ENCODE data around the gene KIAA1586. TPM values are rescaled to one million over a fixed set of nuclear protein-coding genes. Genes with fewer than 3 reads are reported as not detected.

The KIAA1586 gene
- total RNA-seq, 1 experiment from 2014 or later, result 6.0 TPM

DNA sequence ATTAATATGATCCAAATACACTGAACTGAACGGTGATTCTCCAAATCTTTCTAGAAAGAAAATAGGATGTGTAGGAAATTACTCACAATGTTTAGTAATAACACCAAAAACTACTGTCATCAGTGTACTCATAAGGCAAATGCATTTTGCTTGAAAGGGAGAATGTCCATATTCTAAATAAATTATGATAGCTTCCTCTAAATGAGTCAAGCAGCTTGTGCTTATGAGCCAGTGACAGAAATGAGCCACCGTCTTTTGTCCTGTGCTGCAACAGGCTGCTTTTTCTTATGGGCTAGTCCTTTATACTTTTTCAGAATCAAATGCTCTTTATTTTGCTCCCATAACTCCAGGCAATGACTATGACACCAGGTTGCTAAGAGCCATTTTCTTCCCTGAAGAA, 39.0 kb downstream of the KIAA1586 start:
- peaks cover 7% of the 10 kb centered on the region for H3K4me1 ChIP-seq (ENCODE audit: insufficient read depth, low read length)
- no TSS peak for BruUV-seq (replicated peaks)
- H4K20me1 ChIP-seq (ENCODE audit: low read length), result no peaks in the 10 kb centered on the region
- H3F3A ChIP-seq (ENCODE audit: low read length, unreplicated experiment), result no peaks in the 10 kb centered on the region
- TF ChIP-seq EZH2phosphoT487 (IDR thresholded peaks at IDR 0.05; ENCODE audit: borderline replicate concordance, low read length), result no peak
- no peak for TF ChIP-seq CTCF (conservative IDR thresholded peaks at IDR 0.05; ENCODE audit: low read depth, low read length)
- TF ChIP-seq EZH2 (IDR thresholded peaks at IDR 0.05; ENCODE audit: low read length, unreplicated experiment), result no peak
- POLR2A ChIA-PET (ENCODE audit: unreplicated experiment), result interaction anchor here (0.5 kb wide), 1 partner anchor 9 kb away, joined by 13 read pairs; no protein-coding TSS in a partner anchor
- H3K4me2 ChIP-seq (ENCODE audit: low read length), result no peak overlapping the region
- no peak overlapping the region for H3K27ac ChIP-seq (ENCODE audit: low read length)
- H3K27me3 ChIP-seq (ENCODE audit: low read length), result no peaks in the 10 kb centered on the region
- intact Hi-C loops (cut with micrococcal nuclease), result loop anchor here (5.0 kb wide), 2 partner anchors 38 to 232 kb away; partner anchors contain the start of genes KIAA1586 and PRIM2
- H3K79me2 ChIP-seq (ENCODE audit: low read length), result no peaks in the 10 kb centered on the region
- no peaks in the 10 kb centered on the region for H3K9me3 ChIP-seq (ENCODE audit: low read length)
- no peak for DNase-seq
- CTCF ChIA-PET, result no interaction called here
- no peak overlapping the region for H3K4me3 ChIP-seq (ENCODE audit: low read length)
- ATAC-seq, result no peak
- no peak overlapping the region for H2AFZ ChIP-seq (ENCODE audit: low read length)
- 0 out of 2 replicates have a peak, but pooled peaks cover 4% of the 10 kb centered on the region for H3K36me3 ChIP-seq (ENCODE audit: low read depth, low read length)
- H3K9me2 ChIP-seq (replicated peaks; ENCODE audit: low read length), result no peaks in the 10 kb centered on the region
- H3K9ac ChIP-seq (ENCODE audit: low read length), result no peak overlapping the region

DNA sequence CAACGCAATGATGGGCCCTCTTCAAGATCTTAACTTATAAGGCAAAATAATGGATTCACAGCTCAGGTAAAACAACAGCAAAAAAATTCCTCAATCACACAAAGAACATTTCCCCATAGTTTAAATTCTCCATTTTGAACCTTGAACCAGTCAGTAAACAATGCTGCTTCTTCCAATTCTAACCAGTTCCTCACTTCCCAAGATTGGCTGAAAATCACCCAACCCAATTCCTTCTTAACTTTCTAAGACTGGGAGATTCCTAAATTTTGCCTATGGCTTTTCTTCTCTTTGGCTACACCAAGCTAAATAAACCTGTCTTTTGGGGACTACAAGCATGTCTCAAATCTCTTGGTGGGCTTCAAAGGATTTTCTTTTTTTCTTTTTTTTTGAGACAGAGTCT, 40.4 kb downstream of the KIAA1586 start:
- no peak overlapping the region for H3K4me3 ChIP-seq (ENCODE audit: low read length)
- H3K36me3 ChIP-seq (ENCODE audit: low read depth, low read length), result 0 out of 2 replicates have a peak, but pooled peaks cover 4% of the 10 kb centered on the region
- no peak overlapping the region for H3K4me2 ChIP-seq (ENCODE audit: low read length)
- ChIA-PET CTCF (no interaction called here), POLR2A (ENCODE audit: unreplicated experiment) (no interaction called here)
- H3F3A ChIP-seq (ENCODE audit: low read length, unreplicated experiment), result no peaks in the 10 kb centered on the region
- TF ChIP-seq EZH2phosphoT487 (IDR thresholded peaks at IDR 0.05; ENCODE audit: borderline replicate concordance, low read length) (no peak), CTCF (conservative IDR thresholded peaks at IDR 0.05; ENCODE audit: low read depth, low read length) (no peak), EZH2 (IDR thresholded peaks at IDR 0.05; ENCODE audit: low read length, unreplicated experiment) (no peak)
- no peak overlapping the region for H3K9ac ChIP-seq (ENCODE audit: low read length)
- H3K79me2 ChIP-seq (ENCODE audit: low read length), result peaks cover 6% of the 10 kb centered on the region
- ATAC-seq, result no peak
- H4K20me1 ChIP-seq (ENCODE audit: low read length), result 0 out of 2 replicates have a peak, but pooled peaks cover 5% of the 10 kb centered on the region
- H3K27ac ChIP-seq (ENCODE audit: low read length), result no peak overlapping the region
- H3K4me1 ChIP-seq (ENCODE audit: insufficient read depth, low read length), result peaks cover 12% of the 10 kb centered on the region
- H3K9me3 ChIP-seq (ENCODE audit: low read length), result no peaks in the 10 kb centered on the region
- no TSS peak for BruUV-seq (replicated peaks)
- H3K9me2 ChIP-seq (replicated peaks; ENCODE audit: low read length), result no peaks in the 10 kb centered on the region
- DNase-seq, result no peak
- no peak overlapping the region for H2AFZ ChIP-seq (ENCODE audit: low read length)
- H3K27me3 ChIP-seq (ENCODE audit: low read length), result no peaks in the 10 kb centered on the region
- intact Hi-C loops (cut with micrococcal nuclease), result loop anchor here (5.0 kb wide), 2 partner anchors 40 to 230 kb away; partner anchors contain the start of genes KIAA1586 and PRIM2

- TF ChIP-seq EZH2phosphoT487 (IDR thresholded peaks at IDR 0.05; ENCODE audit: borderline replicate concordance, low read length), result no peak
- TF ChIP-seq CTCF (conservative IDR thresholded peaks at IDR 0.05; ENCODE audit: low read depth, low read length), result no peak
- TF ChIP-seq EZH2 (IDR thresholded peaks at IDR 0.05; ENCODE audit: low read length, unreplicated experiment), result no peak
- CTCF ChIA-PET, result no interaction called here
Observed at GRCh38 chr6:57087916-57088315, 41.4 kb downstream of the KIAA1586 start.

More at GRCh38 chr6:57087916-57088315, 41.4 kb downstream of the KIAA1586 start:
- Histone ChIP-seq H3K27me3 (ENCODE audit: low read length) (no peaks in the 10 kb centered on the region), H3K4me3 (ENCODE audit: low read length) (no peak overlapping the region), H3F3A (ENCODE audit: low read length, unreplicated experiment) (no peaks in the 10 kb centered on the region), H4K20me1 (ENCODE audit: low read length) (peaks cover 16% of the 10 kb centered on the region), H3K9me3 (ENCODE audit: low read length) (no peaks in the 10 kb centered on the region), H3K4me2 (ENCODE audit: low read length) (no peak overlapping the region), H2AFZ (ENCODE audit: low read length) (no peak overlapping the region), H3K9ac (ENCODE audit: low read length) (no peak overlapping the region), H3K9me2 (replicated peaks; ENCODE audit: low read length) (no peaks in the 10 kb centered on the region), H3K79me2 (ENCODE audit: low read length) (peaks cover 17% of the 10 kb centered on the region), H3K27ac (ENCODE audit: low read length) (no peak overlapping the region), H3K36me3 (ENCODE audit: low read depth, low read length) (peaks cover 7% of the 10 kb centered on the region; the same call in 1 of the 2 replicates), H3K4me1 (ENCODE audit: insufficient read depth, low read length) (peaks cover 23% of the 10 kb centered on the region)
- ATAC-seq, result no peak
- intact Hi-C loops (cut with micrococcal nuclease), result loop anchor here (5.0 kb wide), 2 partner anchors 41 to 229 kb away; partner anchors contain the start of genes KIAA1586 and PRIM2
- POLR2A ChIA-PET (ENCODE audit: unreplicated experiment), result no interaction called here
- BruUV-seq (replicated peaks), result no TSS peak
- DNase-seq, result no peak
